Neural cell (in vitro differentiated cells): ENCODE measurements around the gene PIGT. TPM values are rescaled to one million over a fixed set of nuclear protein-coding genes. Genes with fewer than 3 reads are reported as not detected.

Source experiments
- H2AFZ ChIP-seq: fragments of 200-600, 300-800 bp; sonication (generic), shearing (Covaris generic); 2 replicates; pipeline ENCODE4 v1.6.0; 2014; ENCODE audit warnings: low read depth, mild to moderate bottlenecking, antibody characterized with exemption, low read length, moderate library complexity
- H3F3A ChIP-seq: fragments of 200-600 bp; shearing (Covaris generic); 2 replicates; pipeline ENCODE4 v1.6.1; 2016; ENCODE audit warnings: mild to moderate bottlenecking, moderate library complexity, mixed read lengths, antibody characterized with exemption, low read length; ENCODE audit not compliant: insufficient read depth, poor library complexity, severe bottlenecking
- H3K27ac ChIP-seq: fragments of 200-600, 300-800 bp; sonication (generic), shearing (Covaris generic); 2 replicates; pipeline ENCODE4 v1.5.1; 2014; ENCODE audit warnings: mild to moderate bottlenecking, low read length, moderate library complexity
- H3K27me3 ChIP-seq: fragments of 300-800, 200-600 bp; sonication (generic), shearing (Covaris generic); 2 replicates; pipeline ENCODE4 v1.6.0; 2014; ENCODE audit warnings: mild to moderate bottlenecking, low read depth, low read length, moderate library complexity; ENCODE audit not compliant: insufficient read depth
- H3K36me3 ChIP-seq: fragments of 300-800, 200-600 bp; sonication (generic), shearing (Covaris generic); 2 replicates; pipeline ENCODE4 v1.5.1; 2014; ENCODE audit warnings: mild to moderate bottlenecking, antibody characterized with exemption, low read length, moderate library complexity; ENCODE audit not compliant: insufficient read depth
- H3K4me2 ChIP-seq: fragments of 300-800, 200-600 bp; sonication (generic), shearing (Covaris generic); 2 replicates; pipeline ENCODE4 v1.6.0; 2014; ENCODE audit warnings: mild to moderate bottlenecking, low read length
- H3K4me3 ChIP-seq: fragments of 300-800, 200-600 bp; sonication (generic), shearing (Covaris generic); 2 replicates; pipeline ENCODE4 v1.5.1; 2014; ENCODE audit warnings: mild to moderate bottlenecking, low read length, moderate library complexity
- H3K79me2 ChIP-seq: fragments of 200-600 bp; shearing (Covaris generic); replicated peaks from 2 replicates; pipeline ENCODE4 v1.6.0; 2014; ENCODE audit warnings: mild to moderate bottlenecking, low read length, moderate library complexity; ENCODE audit not compliant: insufficient read depth
- H3K9ac ChIP-seq: fragments of 300-800, 200-600 bp; sonication (generic), shearing (Covaris generic); 2 replicates; pipeline ENCODE4 v1.6.1; 2016; ENCODE audit warnings: mild to moderate bottlenecking, low read length, mixed read lengths
- H3K9me2 ChIP-seq: fragments of 200-600 bp; shearing (Covaris generic); 2 replicates; pipeline ENCODE4 v1.6.1; 2016; ENCODE audit warnings: mild to moderate bottlenecking, low read length, mixed read lengths; ENCODE audit not compliant: insufficient read depth
- H3K9me3 ChIP-seq: fragments of 200-600, 300-800 bp; sonication (generic), shearing (Covaris generic); 2 replicates; pipeline ENCODE4 v1.6.1; 2016; ENCODE audit warnings: mild to moderate bottlenecking, mixed run types, low read length, moderate library complexity, mixed read lengths
- H4K20me1 ChIP-seq: fragments of 200-600 bp; shearing (Covaris generic); 2 replicates; pipeline ENCODE4 v1.6.1; 2016; ENCODE audit warnings: mild to moderate bottlenecking, mixed run types; ENCODE audit not compliant: insufficient read depth
- EP300 ChIP-seq: fragments of 450-650 bp; conservative IDR thresholded peaks from 2 replicates; pipeline ENCODE4 v1.6.1; 2014; ENCODE audit warnings: antibody characterized with exemption, mild to moderate bottlenecking, moderate library complexity; ENCODE audit not compliant: poor library complexity, severe bottlenecking
- EZH2 ChIP-seq: fragments of 200-600, 300-800 bp; shearing (Covaris generic), sonication (generic); IDR thresholded peaks from 2 replicates; pipeline ENCODE4 v1.6.1; 2014; ENCODE audit warnings: antibody characterized with exemption, low read length, borderline replicate concordance, mild to moderate bottlenecking; ENCODE audit not compliant: insufficient read depth, poor library complexity, severe bottlenecking
- MXI1 ChIP-seq: fragments of 450-650 bp; conservative IDR thresholded peaks from 2 replicates; pipeline ENCODE4 v1.6.1; 2014; ENCODE audit warnings: antibody characterized with exemption, mild to moderate bottlenecking; ENCODE audit not compliant: poor library complexity, severe bottlenecking
- POLR2AphosphoS5 ChIP-seq: IDR thresholded peaks from 2 replicates; pipeline ENCODE4 v1.6.1; 2012
- RAD21 ChIP-seq: fragments of 450-650 bp; conservative IDR thresholded peaks from 2 replicates; pipeline ENCODE4 v1.6.1; 2014; ENCODE audit warnings: antibody characterized with exemption, mild to moderate bottlenecking, moderate library complexity
- SMC3 ChIP-seq: fragments of 450-650 bp; conservative IDR thresholded peaks from 2 replicates; pipeline ENCODE4 v1.6.1; 2014; ENCODE audit warnings: antibody characterized with exemption, mild to moderate bottlenecking, moderate library complexity; ENCODE audit not compliant: poor library complexity
- TAF1 ChIP-seq: IDR thresholded peaks from 2 replicates; pipeline ENCODE4 v1.6.1; 2012; ENCODE audit warnings: low read depth
- polyA plus RNA-seq: library from polyadenylated mRNA; depleted of rRNA; stranded (reverse); fragments of >200 nt; gene quantifications from 2 replicates; pipeline ENCODE4 v1.2.3, GENCODE V29; 2014
- TF ChIP-seq, protein P1 (sequence below): IDR thresholded peaks from 2 replicates; pipeline ENCODE4 v1.6.1; 2012; ENCODE audit warnings: borderline replicate concordance
- TF ChIP-seq, protein P2 (sequence below): fragments of 450-650 bp; IDR thresholded peaks from 2 replicates; pipeline ENCODE4 v1.5.1; 2014; ENCODE audit warnings: antibody characterized with exemption, mild to moderate bottlenecking, moderate library complexity; ENCODE audit not compliant: poor library complexity, severe bottlenecking

The PIGT gene
- polyA plus RNA-seq, 1 donor from 2014 or later = 24.3 TPM

DNA sequence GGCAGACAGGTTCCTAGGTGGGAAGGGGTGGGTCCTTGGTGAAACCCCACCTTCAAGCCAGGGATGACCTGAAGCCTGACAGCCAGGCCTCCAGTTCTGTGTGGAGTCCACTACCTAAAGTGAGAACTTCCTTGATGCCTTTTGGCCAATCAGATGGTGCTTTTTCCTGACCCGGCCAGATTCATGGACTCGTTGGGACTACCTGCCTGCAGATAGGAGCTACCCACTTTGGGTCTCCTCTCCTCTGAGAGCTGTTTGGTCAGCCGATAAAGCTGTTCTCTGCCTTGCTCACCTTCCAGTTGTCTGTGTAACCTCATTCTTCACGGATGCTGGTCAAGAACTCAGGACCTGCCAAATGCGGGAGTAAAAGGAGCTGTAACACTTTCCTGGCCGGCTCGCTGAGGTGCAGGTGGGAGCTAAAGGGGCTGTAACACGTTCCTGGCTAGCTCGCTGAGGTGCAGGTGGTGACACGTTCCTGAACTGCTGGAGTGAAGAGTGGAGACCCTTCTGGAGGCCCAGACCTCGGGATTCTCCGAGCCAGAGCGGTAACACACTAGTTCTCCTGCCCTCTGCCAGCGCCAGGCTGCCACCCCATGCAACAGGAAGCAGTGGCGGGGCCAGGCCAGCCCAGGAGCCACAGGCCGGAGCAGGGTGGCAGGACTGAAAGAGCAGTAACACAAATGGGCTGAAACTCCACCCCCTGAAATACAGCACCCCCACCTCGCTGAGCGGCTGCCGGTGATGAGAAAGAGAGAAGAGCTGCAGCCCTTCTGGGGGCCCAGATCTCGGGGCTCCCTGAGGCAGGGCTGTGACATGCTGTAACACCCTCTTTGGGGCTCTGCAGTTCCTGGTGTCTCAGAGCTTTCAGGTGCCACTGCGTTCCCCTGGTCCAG, 21.5 kb upstream of the PIGT start:
- H3K9me2 ChIP-seq = no peaks in the 10 kb centered on the region
- H4K20me1 ChIP-seq = no peaks in the 10 kb centered on the region
- TF ChIP-seq EP300 = no peak
- no peak for TF ChIP-seq POLR2AphosphoS5
- TF ChIP-seq EZH2 = no peak
- TF ChIP-seq, protein P1, sequence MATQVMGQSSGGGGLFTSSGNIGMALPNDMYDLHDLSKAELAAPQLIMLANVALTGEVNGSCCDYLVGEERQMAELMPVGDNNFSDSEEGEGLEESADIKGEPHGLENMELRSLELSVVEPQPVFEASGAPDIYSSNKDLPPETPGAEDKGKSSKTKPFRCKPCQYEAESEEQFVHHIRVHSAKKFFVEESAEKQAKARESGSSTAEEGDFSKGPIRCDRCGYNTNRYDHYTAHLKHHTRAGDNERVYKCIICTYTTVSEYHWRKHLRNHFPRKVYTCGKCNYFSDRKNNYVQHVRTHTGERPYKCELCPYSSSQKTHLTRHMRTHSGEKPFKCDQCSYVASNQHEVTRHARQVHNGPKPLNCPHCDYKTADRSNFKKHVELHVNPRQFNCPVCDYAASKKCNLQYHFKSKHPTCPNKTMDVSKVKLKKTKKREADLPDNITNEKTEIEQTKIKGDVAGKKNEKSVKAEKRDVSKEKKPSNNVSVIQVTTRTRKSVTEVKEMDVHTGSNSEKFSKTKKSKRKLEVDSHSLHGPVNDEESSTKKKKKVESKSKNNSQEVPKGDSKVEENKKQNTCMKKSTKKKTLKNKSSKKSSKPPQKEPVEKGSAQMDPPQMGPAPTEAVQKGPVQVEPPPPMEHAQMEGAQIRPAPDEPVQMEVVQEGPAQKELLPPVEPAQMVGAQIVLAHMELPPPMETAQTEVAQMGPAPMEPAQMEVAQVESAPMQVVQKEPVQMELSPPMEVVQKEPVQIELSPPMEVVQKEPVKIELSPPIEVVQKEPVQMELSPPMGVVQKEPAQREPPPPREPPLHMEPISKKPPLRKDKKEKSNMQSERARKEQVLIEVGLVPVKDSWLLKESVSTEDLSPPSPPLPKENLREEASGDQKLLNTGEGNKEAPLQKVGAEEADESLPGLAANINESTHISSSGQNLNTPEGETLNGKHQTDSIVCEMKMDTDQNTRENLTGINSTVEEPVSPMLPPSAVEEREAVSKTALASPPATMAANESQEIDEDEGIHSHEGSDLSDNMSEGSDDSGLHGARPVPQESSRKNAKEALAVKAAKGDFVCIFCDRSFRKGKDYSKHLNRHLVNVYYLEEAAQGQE = no peak
- TF ChIP-seq RAD21 = no peak
- TF ChIP-seq, protein P2, sequence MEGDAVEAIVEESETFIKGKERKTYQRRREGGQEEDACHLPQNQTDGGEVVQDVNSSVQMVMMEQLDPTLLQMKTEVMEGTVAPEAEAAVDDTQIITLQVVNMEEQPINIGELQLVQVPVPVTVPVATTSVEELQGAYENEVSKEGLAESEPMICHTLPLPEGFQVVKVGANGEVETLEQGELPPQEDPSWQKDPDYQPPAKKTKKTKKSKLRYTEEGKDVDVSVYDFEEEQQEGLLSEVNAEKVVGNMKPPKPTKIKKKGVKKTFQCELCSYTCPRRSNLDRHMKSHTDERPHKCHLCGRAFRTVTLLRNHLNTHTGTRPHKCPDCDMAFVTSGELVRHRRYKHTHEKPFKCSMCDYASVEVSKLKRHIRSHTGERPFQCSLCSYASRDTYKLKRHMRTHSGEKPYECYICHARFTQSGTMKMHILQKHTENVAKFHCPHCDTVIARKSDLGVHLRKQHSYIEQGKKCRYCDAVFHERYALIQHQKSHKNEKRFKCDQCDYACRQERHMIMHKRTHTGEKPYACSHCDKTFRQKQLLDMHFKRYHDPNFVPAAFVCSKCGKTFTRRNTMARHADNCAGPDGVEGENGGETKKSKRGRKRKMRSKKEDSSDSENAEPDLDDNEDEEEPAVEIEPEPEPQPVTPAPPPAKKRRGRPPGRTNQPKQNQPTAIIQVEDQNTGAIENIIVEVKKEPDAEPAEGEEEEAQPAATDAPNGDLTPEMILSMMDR = no peak
- no peak for TF ChIP-seq TAF1
- no peak for TF ChIP-seq MXI1
- TF ChIP-seq SMC3 = no peak
- no peaks in the 10 kb centered on the region for H3K27me3 ChIP-seq
- no peak overlapping the region for H3K9ac ChIP-seq
- H3F3A ChIP-seq = no peaks in the 10 kb centered on the region
- peaks cover 6% of the 10 kb centered on the region for H3K79me2 ChIP-seq
- no peaks in the 10 kb centered on the region for H3K36me3 ChIP-seq
- H3K4me3 ChIP-seq = no peak overlapping the region
- H2AFZ ChIP-seq = no peak overlapping the region
- no peak overlapping the region for H3K27ac ChIP-seq
- no peak overlapping the region for H3K4me2 ChIP-seq
- no peaks in the 10 kb centered on the region for H3K9me3 ChIP-seq

DNA sequence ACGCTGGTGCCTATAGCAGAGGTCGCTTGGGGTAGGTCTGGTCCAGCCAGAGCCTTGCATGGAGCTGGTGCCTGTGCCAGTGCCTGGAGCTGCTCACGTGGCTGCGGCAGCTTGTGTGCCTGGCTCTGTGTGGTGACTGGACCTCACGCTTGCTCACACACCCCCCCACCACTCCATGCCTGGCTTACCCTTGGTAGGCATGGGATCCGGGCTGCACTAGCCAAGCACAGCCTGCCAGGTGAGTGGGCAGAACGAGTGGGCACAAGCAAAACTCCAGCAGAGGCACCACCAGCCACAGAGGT, 20.9 kb upstream of the PIGT start:
- Histone ChIP-seq H3K36me3 (no peaks in the 10 kb centered on the region), H3K27me3 (no peaks in the 10 kb centered on the region), H3K79me2 (peaks cover 4% of the 10 kb centered on the region), H4K20me1 (no peaks in the 10 kb centered on the region), H3K4me3 (no peak overlapping the region), H3K9me2 (no peaks in the 10 kb centered on the region), H3F3A (no peaks in the 10 kb centered on the region), H2AFZ (no peak overlapping the region), H3K9me3 (no peaks in the 10 kb centered on the region), H3K9ac (no peak overlapping the region), H3K4me2 (no peak overlapping the region), H3K27ac (no peak overlapping the region)
- TF ChIP-seq EP300 (no peak), RAD21 (no peak), TAF1 (no peak), POLR2AphosphoS5 (no peak), SMC3 (no peak), MXI1 (no peak)
